IMR-90 (cell line): Measurements from ENCODE around the gene PKD2L1.

Source experiments
- BHLHE40 ChIP-seq: fragments of 150-350 bp; IDR thresholded peaks from 2 replicates; pipeline ENCODE4 v1.6.1; 2016; ENCODE audit warnings: mild to moderate bottlenecking, low read depth, low read length
- CEBPB ChIP-seq: IDR thresholded peaks from 2 replicates; pipeline ENCODE4 v1.6.1; 2012; ENCODE audit warnings: low read depth, low read length, improper control_type of control experiment
- CTCF ChIP-seq: conservative IDR thresholded peaks from 2 replicates; pipeline ENCODE4 v1.5.1; 2012; ENCODE audit warnings: mild to moderate bottlenecking, low read depth, low read length, improper control_type of control experiment
- ELK1 ChIP-seq: fragments of 150-350 bp; IDR thresholded peaks from 2 replicates; pipeline ENCODE4 v1.6.1; 2016; ENCODE audit warnings: low read depth, mild to moderate bottlenecking, low read length, moderate library complexity, borderline replicate concordance
- MAFK ChIP-seq: IDR thresholded peaks from 2 replicates; pipeline ENCODE4 v1.6.1; 2012; ENCODE audit warnings: low read depth, low read length, improper control_type of control experiment
- MXI1 ChIP-seq: IDR thresholded peaks from 2 replicates; pipeline ENCODE4 v1.6.1; 2012; ENCODE audit warnings: low read depth, mild to moderate bottlenecking, low read length, moderate library complexity, borderline replicate concordance
- POLR2A ChIP-seq: IDR thresholded peaks from 2 replicates; pipeline ENCODE4 v1.6.1; 2012; ENCODE audit warnings: mild to moderate bottlenecking, low read depth, low read length
- RAD21 ChIP-seq: IDR thresholded peaks from 2 replicates; pipeline ENCODE4 v1.6.1; 2012; ENCODE audit warnings: low read length, improper control_type of control experiment

- TF ChIP-seq CTCF = no peak
- TF ChIP-seq POLR2A = no peak
- no peak for TF ChIP-seq MXI1
- TF ChIP-seq BHLHE40 = no peak
- no peak for TF ChIP-seq RAD21
- TF ChIP-seq ELK1 = no peak
- TF ChIP-seq CEBPB = no peak
- no peak for TF ChIP-seq MAFK
Measured at GRCh38 chr10:100311298-100311697, 18.7 kb downstream of the PKD2L1 start.
